Lower leg skin (tissue), 3 donors: ENCODE measurements around the gene ACKR3.

ENCODE experiments used
- CTCF ChIP-seq, 3 donors: fragments of 450-650 bp; IDR thresholded peaks; one replicate each; pipeline ENCODE4 v1.5.1; 2016; ENCODE audit warnings: antibody characterized with exemption in 3 of 3, mild to moderate bottlenecking in 3 of 3, moderate library complexity in 2 of 3
- POLR2A ChIP-seq, 2 donors: fragments of 450-650 bp; IDR thresholded peaks; one replicate each; pipeline ENCODE4 v1.6.1; 2016 to 2017; ENCODE audit warnings: antibody characterized with exemption in 2 of 2, mild to moderate bottlenecking in 1 of 2, moderate library complexity in 1 of 2

- TF ChIP-seq POLR2A (IDR thresholded peaks at IDR 0.05) (no peak), CTCF (IDR thresholded peaks at IDR 0.05) (no peak)
Measured at GRCh38 chr2:236549165-236549564, 20.5 kb upstream of the ACKR3 start.
